Smooth muscle cell (in vitro differentiated cells): ENCODE measurements around the gene FGB. TPM values are rescaled to one million over a fixed set of nuclear protein-coding genes. Genes with fewer than 3 reads are reported as not detected.

Source experiments
- DNase-seq: peaks from one replicate; lab custom pipeline; 2025; ENCODE audit not compliant: unreplicated experiment; lab: John Stamatoyannopoulos, UW
- H2AFZ ChIP-seq: fragments of 200-600 bp; sonication (generic); 2 replicates; pipeline ENCODE4 v1.6.0; 2016; ENCODE audit warnings: antibody characterized with exemption, low read depth, mild to moderate bottlenecking
- H3F3A ChIP-seq: fragments of 200-600 bp; sonication (generic); 2 replicates; pipeline ENCODE4 v1.6.0; 2017; ENCODE audit warnings: antibody characterized with exemption, low read depth
- H3K27ac ChIP-seq: fragments of 200-600 bp; sonication (generic); 2 replicates; pipeline ENCODE4 v1.5.1; 2016; ENCODE audit warnings: low read depth, mild to moderate bottlenecking
- H3K27me3 ChIP-seq: fragments of 200-600 bp; sonication (generic); 2 replicates; pipeline ENCODE4 v1.6.1; 2016; ENCODE audit warnings: low read depth, mild to moderate bottlenecking
- H3K36me3 ChIP-seq: fragments of 200-600 bp; sonication (generic); 2 replicates; pipeline ENCODE4 v1.5.1; 2016; ENCODE audit warnings: low read depth
- H3K4me1 ChIP-seq: fragments of 200-600 bp; sonication (generic); 2 replicates; pipeline ENCODE4 v1.5.1; 2016; ENCODE audit warnings: low read depth
- H3K4me2 ChIP-seq: fragments of 200-600 bp; sonication (generic); 2 replicates; pipeline ENCODE4 v1.6.0; 2016; ENCODE audit warnings: mild to moderate bottlenecking
- H3K4me3 ChIP-seq: fragments of 200-600 bp; sonication (generic); 2 replicates; pipeline ENCODE4 v1.5.1; 2016; ENCODE audit warnings: mild to moderate bottlenecking
- H3K79me2 ChIP-seq: fragments of 200-600 bp; sonication (generic); 2 replicates; pipeline ENCODE4 v1.6.0; 2016; ENCODE audit warnings: low read depth, mild to moderate bottlenecking
- H3K9ac ChIP-seq: fragments of 200-600 bp; sonication (generic); 2 replicates; pipeline ENCODE4 v1.6.0; 2016; ENCODE audit warnings: low read depth
- H3K9me3 ChIP-seq: fragments of 200-600 bp; sonication (generic); replicated peaks from 2 replicates; pipeline ENCODE4 v1.5.1; 2016; ENCODE audit warnings: low read depth
- H4K20me1 ChIP-seq: fragments of 200-600 bp; sonication (generic); 2 replicates; pipeline ENCODE4 v1.6.0; 2016; ENCODE audit warnings: low read depth
- WGBS: methylation state at CpG from one replicate; pipeline ENCODE4 v1.1.7; 2016; ENCODE audit warnings: low lambda C conversion rate; 5-methylcytosine and 5-hydroxymethylcytosine counted together
- polyA plus RNA-seq: library from polyadenylated mRNA; unstranded; fragments of >200 nt; fragmentation: Nextera tagmentation; extraction: Ambion mirVana; gene quantifications from 2 replicates; pipeline ENCODE4 v1.2.1, GENCODE V29; 2016
- total RNA-seq: library from RNA; depleted of rRNA; stranded (reverse); fragments of >200 nt; gene quantifications from 2 replicates; pipeline ENCODE4 v1.2.3, GENCODE V29; 2014
- TF ChIP-seq, protein P1 (sequence below): fragments of 200-600 bp; sonication (generic); IDR thresholded peaks from 2 replicates; pipeline ENCODE4 v1.5.1; 2017; ENCODE audit warnings: borderline replicate concordance, mild to moderate bottlenecking, antibody characterized with exemption; ENCODE audit not compliant: insufficient read depth, poor library complexity, severe bottlenecking

Gene FGB
- total and polyA plus RNA-seq, 2 experiments from 2014 or later, result 1.1 TPM; not detected in 1

DNA sequence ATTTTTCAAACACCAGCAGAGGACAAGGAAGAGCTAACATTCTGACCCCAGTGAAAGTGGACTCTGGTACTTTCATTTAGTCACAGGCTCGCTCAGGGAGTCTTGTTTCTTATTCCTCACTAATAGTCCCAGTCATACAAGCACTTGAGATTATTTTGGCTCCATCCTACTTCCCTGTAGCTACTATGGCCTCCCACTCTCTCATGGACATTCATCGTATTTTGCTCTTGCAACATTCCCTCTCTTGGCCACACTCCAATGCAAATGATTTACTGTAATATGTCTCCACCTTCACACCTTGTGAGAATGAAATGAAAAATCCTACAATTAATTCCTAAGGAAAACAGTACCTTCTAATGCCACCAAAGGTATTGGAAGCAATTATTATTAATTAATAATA, 33.9 kb upstream of the FGB start:
- Histone ChIP-seq H3K36me3 (no peaks in the 10 kb centered on the region), H3K4me1 (no peaks in the 10 kb centered on the region), H4K20me1 (no peaks in the 10 kb centered on the region), H3K27ac (no peak overlapping the region), H3F3A (no peaks in the 10 kb centered on the region), H3K9me3 (no peaks in the 10 kb centered on the region), H2AFZ (no peak overlapping the region), H3K9ac (no peak overlapping the region), H3K79me2 (no peaks in the 10 kb centered on the region), H3K27me3 (peaks cover 10% of the 10 kb centered on the region), H3K4me3 (no peak overlapping the region), H3K4me2 (no peak overlapping the region)
- TF ChIP-seq, protein P1, sequence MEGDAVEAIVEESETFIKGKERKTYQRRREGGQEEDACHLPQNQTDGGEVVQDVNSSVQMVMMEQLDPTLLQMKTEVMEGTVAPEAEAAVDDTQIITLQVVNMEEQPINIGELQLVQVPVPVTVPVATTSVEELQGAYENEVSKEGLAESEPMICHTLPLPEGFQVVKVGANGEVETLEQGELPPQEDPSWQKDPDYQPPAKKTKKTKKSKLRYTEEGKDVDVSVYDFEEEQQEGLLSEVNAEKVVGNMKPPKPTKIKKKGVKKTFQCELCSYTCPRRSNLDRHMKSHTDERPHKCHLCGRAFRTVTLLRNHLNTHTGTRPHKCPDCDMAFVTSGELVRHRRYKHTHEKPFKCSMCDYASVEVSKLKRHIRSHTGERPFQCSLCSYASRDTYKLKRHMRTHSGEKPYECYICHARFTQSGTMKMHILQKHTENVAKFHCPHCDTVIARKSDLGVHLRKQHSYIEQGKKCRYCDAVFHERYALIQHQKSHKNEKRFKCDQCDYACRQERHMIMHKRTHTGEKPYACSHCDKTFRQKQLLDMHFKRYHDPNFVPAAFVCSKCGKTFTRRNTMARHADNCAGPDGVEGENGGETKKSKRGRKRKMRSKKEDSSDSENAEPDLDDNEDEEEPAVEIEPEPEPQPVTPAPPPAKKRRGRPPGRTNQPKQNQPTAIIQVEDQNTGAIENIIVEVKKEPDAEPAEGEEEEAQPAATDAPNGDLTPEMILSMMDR, result no peak
- 69% methylated on average over 2 of the region's 2 CpGs for WGBS
- no peak for DNase-seq

DNA sequence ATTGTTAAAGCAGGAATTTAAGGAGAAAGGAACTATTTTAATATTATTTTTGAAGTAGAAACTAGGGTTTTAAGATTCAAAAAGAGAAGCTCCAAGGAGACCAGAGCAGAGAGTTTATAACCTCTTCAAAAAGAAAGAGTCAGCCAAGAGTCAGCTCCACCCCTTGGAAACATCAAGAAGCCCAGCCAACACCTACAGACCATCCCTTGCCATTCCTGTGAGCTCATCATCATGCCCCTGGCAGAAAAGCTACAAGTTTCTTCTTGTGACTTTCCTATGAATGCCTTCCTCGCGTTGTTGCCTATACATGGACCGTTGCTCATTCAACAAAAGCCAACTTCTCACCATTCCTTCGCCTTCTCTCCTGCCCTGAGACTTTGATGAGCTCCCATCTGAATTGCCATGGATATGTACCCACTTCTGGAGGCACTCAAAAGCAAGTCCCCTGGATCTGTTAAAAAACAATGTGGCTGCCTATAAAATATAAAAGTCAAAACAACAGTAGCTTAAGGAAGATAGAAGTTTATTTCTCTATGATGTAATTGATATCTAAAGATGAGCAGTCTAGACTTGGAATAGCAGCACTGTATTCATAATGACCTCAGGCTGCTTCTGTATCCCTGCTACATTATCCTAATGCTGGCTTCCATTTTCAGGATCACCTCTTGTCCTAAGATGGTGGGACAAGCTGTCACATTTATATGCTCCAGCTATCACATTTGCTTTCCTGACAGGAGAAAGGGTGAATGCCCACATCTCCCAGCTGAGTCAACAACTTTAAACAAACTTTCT, 32.9 kb upstream of the FGB start:
- no peak overlapping the region for H3K4me2 ChIP-seq
- H3K27ac ChIP-seq, result no peak overlapping the region
- no peaks in the 10 kb centered on the region for H4K20me1 ChIP-seq
- no peak overlapping the region for H2AFZ ChIP-seq
- no peaks in the 10 kb centered on the region for H3F3A ChIP-seq
- H3K9me3 ChIP-seq, result no peaks in the 10 kb centered on the region
- no peaks in the 10 kb centered on the region for H3K79me2 ChIP-seq
- H3K27me3 ChIP-seq, result peaks cover 10% of the 10 kb centered on the region
- H3K9ac ChIP-seq, result no peak overlapping the region
- TF ChIP-seq, protein P1, result no peak
- no peak for DNase-seq
- WGBS, result 86% methylated on average over 4 of the region's 4 CpGs
- H3K4me1 ChIP-seq, result no peaks in the 10 kb centered on the region
- no peaks in the 10 kb centered on the region for H3K36me3 ChIP-seq
- no peak overlapping the region for H3K4me3 ChIP-seq

DNA sequence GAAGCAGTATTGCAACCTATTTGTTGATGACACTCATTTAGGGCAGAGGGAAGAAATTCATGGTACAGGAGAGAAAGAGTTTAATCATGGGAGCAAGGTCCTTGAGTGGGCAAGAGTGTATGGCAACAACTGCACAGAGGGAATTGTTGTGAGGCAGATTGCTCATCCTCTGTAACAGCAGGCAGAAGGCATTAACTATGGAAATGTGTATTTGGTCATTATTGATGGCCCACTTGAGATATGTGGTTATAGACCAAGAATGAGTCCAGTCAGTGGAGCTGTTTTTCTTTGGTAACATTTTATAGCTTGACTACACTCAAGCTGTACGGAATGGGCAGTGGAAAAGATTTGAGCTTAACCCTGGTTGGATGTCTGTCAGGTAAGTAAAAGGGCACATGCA, 28.5 kb upstream of the FGB start:
- no peak overlapping the region for H3K4me3 ChIP-seq
- H3K36me3 ChIP-seq, result peaks cover 9% of the 10 kb centered on the region
- no peaks in the 10 kb centered on the region for H3K27me3 ChIP-seq
- WGBS, result 89% methylated on average over 1 of the region's 1 CpG
- no peaks in the 10 kb centered on the region for H3F3A ChIP-seq
- H3K9ac ChIP-seq, result no peak overlapping the region
- H3K27ac ChIP-seq, result no peak overlapping the region
- H2AFZ ChIP-seq, result no peak overlapping the region
- DNase-seq, result no peak
- H3K9me3 ChIP-seq, result no peaks in the 10 kb centered on the region
- no peaks in the 10 kb centered on the region for H3K4me1 ChIP-seq
- H3K4me2 ChIP-seq, result no peak overlapping the region
- TF ChIP-seq, protein P1, result no peak
- no peaks in the 10 kb centered on the region for H4K20me1 ChIP-seq
- no peaks in the 10 kb centered on the region for H3K79me2 ChIP-seq
